Stimulated activated CD4-positive, alpha-beta T cell treated with anti-CD3 and anti-CD28 coated beads, Interleukin-1b, Interleukin-23, amount 100 ng/mL, for 48 hours (primary cell): ENCODE measurements around the gene SBDS.
A peak's percentile ranks its signal among the peaks of the same experiment; 100 is the strongest.
"Not testable (repeated sequence)": the region's sequence is repeated elsewhere in the genome, so short reads cannot be mapped to it uniquely, and the experiment has no call there.

ENCODE experiments used
- DNase-seq: peaks from one replicate; pipeline ENCODE4 v3.0.0-alpha.2; 2020

The SBDS gene

DNA sequence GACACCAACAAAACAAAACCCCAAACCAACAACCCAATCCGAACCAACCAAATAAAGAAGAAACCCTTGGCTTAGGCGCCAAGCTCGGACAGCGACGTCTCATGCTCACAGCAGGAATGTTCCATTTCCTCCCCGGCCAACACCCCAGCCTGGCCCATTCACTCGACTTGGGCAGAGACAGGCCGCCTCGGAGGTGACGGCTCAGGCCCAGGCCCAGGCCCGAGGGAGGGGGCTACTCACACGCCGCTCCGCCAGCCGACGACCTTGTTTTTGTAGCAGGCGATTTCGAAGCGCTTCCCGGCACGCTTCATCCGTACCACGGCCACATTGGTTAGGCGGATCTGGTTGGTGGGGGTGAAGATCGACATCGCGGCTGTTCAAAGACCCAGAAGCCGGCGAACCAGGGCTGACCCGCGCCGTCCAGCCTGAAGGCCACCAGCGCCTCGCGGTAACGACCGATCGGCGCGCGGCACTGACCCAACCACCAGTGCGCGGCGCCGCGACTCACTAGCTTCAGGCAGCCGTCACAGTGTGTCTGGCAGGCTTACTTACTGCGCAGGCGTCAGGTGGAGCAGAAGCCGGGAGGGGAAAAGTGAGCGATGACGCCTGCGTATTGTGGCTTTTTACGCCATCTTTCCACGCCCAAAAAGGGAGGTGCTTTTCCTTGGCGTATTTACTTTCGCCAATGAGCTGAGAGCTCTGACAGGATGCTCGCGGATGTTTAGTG, at the start of gene SBDS:
TSS of gene SBDS (minus strand) at position 537 of the 727 bp plus-strand sequence. CDS start at position 368, 169 bp downstream.
- DNase-seq: peak; percentile 95

DNA sequence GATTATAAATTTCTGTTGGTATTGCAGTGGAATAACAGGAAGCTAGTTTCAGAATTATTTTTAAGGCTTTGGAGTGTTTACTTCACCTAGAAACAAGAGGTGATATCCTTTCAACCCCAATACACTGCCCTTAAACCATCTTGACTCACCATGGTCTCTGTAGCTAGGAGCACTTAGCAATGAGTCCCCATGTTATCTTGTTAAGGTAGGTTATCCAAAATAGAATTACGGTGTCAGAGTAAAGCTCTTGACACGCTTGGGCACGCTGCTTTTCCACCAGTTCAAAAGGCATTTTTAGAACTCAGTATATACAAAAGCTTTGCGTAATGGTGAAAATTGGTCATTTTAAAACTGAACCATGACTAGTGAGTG, 48.2 kb upstream of the SBDS start:
- not testable (repeated sequence) for DNase-seq

DNA sequence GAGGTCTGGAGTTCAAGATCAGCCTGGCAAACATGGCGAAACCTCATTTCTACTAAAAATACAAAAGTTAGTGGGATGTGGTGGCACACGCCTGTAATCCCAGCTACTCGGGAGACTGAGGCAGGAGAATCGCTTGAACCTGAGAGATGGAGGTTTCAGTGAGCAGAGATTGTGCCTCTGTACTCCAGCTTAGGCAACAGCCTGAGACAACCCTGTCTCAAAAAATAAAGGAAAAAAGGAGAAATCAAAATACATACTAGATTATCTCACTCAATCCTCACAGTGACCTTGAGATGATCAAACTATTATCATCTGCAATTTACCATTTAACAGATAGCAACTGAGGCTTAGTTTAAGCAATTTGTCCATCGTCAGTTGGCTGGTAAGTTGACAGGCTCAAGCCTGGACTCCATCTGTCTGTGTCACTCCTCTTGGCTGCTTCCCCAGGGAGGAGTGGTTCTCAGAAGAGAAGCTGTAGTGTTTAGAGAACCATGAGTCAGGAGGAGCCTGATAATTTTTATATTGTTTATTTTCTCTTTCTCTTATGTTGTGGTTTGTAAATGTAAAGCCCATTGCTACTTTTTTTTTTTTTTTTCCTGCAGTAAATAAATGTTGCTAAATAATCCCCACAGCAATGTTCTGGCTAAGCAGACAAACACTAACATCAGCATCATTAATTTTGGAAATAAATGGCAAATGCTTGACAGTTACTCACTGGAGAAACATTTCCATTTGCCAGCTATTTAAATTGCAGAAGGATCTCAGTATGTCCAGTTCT, 47.6 kb upstream of the SBDS start:
- not testable (repeated sequence) for DNase-seq

DNA sequence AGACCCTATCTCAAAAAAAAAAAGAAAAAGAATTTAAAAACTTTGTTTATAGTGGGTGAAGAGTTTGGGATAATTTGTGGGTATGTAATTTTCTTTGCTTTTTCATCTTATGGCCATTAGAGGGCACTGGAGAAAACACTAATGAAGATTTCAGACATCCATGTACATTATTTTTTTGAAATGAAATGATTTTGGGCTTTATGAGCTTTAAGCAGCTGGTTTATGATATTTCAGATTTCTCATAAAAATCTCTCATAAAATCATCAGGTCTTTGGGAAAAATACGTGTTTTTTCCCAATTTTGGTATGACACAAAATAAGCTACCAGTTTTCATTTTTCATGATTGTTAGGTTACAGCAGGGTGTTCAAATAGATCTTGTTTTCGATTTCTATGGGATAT, 45.4 kb upstream of the SBDS start:
- not testable (repeated sequence) for DNase-seq

DNA sequence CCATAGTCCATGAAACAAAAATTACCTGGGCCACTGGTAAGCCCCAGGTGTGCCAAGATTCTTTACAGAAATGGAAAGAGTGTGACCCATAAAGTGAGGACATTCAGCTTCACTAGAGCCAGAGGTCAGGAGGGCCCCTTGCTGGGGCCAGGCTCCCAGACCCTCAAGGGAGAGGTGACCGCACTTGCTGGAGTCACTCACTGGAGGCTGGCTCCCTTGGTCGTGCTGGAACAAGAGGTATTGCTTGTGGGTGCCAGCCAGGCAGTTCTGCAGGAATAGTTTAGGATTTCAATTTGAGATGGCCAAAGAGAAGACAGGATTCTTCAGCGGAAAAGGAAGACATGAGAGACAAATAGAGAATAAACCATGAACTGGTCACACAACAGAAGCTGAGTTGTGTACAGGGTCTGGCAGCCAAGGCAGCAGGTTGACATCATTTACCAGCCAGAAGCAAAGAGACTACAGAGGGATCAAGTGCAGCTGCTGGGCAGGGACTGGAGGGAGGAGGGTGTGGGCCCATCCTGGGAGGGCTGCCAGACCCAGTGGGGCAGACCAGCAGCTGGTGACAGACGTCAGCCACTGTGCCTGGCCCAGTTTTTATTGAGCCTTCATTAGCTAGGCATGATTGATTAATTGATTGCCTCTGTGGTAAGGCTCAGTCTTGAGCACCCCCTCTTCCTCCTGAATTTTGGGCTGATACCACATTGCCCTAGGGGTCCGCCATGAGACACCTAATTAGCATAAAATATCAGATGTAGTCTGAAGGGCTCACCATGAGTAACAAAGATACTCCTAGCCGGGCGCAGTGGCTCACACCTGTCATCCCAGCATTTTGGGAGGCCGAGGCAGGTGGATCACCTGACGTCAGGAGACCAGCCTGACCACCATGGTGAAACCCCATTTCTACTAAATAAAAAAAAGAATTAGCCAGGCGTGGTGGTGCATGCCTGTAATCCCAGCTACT, 41.3 kb upstream of the SBDS start:
- not testable (repeated sequence) for DNase-seq

DNA sequence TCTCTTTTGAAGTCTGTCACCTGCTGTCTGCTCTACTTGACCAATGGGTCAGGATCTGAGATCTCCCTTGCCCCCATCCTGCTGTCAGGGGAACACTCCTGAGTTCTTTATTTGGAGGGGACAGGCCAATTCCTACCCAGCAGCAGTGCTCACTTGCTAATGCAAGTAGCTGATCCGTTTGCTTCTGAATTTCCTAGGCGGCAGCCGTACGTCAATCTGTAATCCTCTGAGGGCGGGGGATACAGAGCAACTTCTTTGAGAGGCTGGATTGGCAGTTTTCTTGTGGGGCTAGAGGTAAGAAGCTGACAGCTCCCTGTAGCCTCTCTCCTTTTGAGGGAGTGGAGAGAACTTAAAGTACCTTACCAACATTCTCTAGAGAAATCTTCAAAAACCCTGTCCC, 37.9 kb upstream of the SBDS start:
- no peak for DNase-seq

DNA sequence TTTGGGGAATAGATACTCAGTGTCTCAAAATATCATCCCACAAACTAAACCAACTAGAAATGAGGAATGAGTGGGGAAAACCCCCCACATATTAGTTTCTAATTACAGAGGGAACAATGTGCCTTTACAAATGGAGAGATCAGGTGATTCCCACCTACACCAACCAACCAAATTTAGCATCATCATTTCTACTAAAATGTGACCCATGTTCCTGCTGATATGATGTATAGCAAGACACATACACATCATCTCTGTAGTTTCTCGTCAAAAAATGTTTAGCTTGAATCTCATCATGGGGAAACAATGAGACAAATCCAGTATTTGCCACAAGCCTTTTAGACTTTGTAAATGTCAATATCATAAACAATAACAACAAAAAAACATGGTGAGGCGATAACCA, 36.3 kb upstream of the SBDS start:
- not testable (repeated sequence) for DNase-seq

DNA sequence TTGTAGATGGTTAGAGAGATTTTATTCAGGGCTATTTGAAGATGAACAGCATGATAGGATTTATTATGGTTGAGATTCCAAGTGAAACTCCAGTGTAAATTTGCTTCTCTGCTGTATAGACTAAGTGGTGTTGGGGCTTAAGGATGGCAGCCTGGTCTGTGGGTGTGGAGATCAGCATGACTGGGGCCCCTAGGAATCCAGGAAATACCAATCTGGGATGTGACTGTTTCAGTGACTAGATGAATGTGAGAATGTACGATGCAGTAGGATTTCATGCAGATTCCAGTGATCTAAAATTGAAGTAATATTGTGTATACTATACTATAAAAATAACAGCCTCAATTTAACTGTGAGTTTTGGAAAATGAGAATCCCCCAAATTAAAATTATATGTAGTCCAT, 30.1 kb upstream of the SBDS start:
- not testable (repeated sequence) for DNase-seq

DNA sequence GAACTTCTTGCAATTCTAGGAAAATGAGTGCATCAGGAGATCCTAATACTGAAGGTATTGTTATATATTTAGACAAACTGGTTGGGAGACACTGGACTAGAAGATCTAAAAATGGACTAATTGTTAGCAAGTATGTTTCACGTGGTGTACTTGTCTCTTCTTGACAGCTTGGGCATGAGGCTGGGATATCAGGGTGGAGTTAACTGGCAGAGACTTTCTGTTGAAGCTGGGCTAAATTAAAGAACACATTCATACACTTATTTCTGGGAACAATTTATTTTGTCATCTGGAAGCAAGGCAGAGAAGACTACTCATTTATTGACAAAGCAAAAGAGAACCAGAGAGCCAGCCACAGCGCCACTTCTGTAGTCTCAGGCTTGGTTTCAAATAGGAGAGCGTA, 27.1 kb upstream of the SBDS start:
- no peak for DNase-seq

DNA sequence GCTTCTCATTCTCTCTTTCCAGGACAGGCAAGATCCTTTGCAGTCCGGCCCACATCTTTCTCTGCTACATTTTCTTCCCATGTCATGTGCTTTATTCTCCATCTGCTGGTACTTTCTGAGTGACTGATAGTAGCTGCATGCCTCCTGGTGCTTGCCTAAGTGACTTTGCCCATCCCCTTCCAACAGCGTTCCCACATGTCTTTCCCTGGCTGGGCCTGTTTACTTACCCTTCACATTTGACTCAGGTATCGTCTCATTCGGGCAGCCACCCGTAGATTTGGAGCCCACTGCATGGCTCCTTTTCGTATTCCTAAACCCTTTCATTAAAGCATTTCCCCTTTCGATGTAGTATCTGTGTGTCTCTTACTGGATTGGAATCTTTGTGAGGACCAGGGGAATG, 25.9 kb upstream of the SBDS start:
- no peak for DNase-seq

DNA sequence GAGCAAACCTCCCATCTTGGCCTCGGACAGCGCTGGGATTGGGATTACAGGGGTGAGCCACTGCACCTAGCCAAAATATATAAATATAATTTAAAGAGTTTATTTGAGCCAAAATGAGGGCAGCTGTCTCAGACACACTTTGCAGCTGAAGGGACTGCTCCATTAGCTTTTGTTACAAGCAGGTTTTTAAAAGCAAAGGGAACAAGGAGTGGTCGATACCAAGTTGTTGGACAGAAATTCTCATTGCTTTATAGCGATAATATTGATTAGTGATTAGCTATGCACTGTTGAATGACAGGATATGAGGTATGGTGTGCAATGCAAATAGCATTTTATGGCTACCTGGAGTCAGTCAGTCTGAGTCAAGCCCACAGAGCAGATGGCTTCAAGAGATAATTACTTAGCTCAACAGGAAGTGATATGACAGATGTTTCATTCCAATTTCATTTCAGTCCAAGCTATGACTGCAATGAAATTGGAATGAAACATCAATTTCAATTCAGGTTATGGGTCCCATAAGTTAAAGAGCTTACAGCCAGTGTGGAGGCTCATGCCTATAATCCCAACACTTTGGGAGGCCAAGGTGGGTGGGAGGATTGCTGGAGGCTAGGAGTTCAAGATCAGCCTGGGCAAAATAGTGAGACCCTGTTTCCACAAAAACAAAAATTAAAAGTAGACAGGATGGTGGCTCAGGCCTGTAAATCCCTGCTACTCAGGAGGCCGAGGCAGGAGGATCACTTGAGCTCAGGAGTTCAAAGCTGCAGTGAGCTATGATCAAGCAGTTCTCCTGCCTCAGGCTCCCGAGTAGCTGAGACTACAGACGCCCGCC, 24.4 kb upstream of the SBDS start:
- no peak for DNase-seq

DNA sequence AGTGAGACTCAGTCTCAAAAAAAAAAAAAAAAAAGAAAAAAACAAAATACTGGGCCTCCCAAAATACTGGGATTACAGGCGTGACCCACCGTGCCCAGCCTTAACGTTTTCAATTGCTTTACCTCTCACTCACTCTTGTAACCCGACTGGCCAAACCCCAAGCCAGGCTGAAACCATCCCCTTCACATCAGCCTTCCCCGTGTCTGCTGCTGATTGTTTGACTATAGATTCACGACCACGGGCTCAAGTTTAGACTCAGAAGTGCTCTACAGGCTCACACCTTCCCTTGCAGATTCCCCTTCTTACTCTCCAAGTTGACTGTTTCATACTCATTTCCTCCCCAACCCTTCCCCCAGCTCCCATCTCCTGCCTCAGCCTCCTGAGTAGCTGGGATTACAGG, 23.6 kb upstream of the SBDS start:
- DNase-seq: peak; percentile 13

DNA sequence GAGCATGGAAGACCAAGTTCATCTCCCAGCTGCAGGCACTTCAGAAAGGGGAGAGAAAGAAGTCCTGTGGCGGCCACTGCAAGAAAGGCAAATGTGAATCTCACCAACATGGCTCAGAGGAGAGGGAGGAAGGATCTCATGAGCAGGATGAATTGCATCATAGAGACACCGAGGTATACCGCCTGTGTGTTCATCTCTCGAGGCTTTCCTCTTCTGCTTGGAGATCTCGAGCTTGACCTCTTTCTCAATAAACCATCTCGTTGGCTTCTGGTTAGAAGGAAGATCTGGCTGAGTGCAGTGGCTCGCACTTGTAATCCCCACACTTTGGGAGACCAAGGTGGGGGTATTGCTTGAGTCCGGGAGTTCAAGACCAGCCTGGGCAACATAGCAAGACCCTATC, 22.6 kb upstream of the SBDS start:
- DNase-seq: not testable (repeated sequence)

DNA sequence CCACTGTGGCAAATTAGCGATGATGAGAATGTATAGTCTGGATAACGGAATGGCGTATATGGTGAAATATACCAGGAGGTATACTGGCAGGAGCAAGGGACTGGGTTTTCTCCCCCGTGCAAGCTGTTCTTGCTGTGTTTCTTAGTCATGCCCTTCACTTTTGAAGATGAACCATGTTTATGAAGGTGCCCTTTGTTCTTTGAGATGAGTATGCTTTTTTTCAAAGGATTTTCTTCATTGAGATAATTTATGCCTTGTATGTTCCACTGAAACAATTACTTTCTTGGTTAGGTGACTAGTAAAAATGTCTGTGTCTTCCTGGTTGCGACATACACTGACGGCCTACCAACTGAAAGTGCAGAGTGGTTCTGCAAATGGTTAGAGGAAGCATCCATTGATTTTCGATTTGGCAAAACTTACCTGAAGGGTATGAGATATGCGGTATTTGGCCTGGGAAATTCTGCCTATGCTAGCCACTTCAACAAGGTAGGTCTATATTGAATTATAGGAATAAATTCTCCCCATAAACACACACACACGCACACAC, 18.8 kb upstream of the SBDS start:
- DNase-seq: not testable (repeated sequence)

DNA sequence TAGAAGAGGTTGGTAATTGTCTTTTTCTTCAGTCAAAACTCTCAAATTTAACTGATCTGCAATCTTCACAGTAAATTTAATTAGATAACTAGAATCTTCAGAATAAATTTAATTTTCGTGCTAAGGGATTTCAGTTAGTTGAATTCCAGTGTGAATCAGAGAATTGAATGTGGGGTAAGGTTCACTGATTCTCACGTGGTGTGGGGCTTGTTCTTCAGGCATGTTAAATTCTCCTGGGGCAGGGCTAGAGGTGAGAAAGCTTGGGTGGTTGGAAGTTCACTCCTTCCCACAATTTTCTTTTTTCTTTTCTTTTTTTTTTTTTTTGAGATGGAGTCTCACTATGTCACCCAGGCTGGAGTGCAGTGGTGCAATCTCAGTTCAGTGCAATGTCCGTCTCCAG, 14.3 kb upstream of the SBDS start:
- not testable (repeated sequence) for DNase-seq

DNA sequence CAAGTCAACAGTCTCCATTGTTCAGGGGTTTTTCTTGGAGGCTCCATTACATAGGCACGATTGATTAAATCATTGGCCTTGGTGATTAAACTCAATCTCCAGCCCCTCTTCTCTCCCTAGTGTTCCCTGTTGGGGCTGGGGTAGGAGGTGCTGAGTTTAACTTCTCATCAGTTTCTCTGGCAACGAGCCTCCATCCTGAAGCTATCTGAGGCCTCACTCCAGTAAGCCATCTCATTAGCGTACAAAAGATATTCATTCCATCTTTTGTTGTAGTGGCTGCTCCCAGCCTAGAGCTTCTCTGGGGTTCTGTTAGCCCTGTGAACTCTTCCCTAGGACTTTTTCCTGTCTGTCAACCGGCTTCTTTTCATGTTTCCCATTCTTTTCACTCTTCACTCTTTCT, 12.9 kb upstream of the SBDS start:
- DNase-seq: no peak

DNA sequence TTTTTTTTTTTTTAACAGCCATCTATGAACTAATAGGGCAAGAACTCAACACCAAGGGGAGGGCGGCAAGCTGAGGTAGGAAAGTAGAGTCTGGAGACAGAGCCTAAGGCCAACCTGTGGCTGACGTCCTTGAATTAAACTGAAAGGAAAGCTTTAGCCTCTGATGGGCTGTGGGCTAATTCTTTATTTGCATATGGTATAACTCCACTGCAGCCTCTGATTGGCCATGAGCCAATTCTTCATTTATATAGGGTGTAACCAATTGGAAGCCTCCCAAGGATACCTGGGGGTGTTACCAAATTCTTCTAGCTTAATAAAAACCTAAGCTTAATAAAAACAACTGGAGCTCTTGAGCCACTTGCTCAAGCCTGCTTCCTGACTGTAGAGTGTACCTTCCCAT, 11.6 kb upstream of the SBDS start:
- no peak for DNase-seq

DNA sequence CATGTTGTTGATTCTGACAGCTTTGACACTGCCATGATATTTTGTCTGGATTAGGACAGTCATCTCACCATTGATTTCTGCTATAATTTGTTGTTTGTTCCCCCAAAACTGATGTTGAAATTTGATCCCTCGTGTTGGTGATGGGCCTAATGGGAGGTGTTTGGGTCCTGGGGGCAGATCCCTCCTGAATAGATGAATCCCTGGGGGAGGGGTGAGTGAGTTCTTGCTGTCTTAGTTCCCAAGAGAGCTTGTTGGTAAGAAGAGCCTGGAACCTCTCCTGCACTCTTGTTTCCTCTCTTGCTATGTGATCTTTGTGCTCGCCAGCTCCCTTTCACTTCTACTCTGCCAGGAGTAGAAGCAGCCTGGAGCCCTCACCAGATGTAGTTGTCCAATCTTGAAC, 8.8 kb upstream of the SBDS start:
- DNase-seq: not testable (repeated sequence)

DNA sequence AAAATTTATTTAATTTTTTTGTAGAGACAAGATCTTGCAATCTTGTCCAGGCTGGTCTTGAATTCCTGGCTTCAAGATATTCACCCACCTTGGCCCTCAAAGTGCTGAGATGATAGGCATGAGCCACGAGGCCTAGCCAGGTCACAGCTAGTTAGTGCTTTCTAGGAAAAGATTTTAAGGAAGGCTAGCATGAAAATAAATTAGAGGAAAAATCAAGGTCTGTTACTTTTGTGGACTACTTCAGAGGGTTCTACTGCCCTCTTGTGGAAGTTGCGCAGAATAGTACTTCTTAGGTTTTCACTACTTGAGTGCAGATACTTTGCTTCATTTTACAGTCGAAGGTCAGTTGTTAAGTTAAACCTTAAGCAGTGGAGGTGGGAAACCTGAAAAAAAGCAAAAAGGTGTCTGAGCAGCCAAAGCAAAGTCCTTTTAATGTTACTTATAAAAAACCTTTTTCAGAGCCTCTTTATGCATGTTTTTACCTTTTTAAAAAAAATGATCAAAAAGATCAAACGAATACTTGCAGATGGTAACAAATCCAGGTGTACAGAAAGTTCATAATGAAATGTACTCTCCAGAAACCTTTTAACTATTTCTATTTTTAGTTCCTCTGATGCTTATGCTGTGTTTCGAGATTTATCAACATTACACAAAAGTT, 5.3 kb upstream of the SBDS start:
- DNase-seq: not testable (repeated sequence)

DNA sequence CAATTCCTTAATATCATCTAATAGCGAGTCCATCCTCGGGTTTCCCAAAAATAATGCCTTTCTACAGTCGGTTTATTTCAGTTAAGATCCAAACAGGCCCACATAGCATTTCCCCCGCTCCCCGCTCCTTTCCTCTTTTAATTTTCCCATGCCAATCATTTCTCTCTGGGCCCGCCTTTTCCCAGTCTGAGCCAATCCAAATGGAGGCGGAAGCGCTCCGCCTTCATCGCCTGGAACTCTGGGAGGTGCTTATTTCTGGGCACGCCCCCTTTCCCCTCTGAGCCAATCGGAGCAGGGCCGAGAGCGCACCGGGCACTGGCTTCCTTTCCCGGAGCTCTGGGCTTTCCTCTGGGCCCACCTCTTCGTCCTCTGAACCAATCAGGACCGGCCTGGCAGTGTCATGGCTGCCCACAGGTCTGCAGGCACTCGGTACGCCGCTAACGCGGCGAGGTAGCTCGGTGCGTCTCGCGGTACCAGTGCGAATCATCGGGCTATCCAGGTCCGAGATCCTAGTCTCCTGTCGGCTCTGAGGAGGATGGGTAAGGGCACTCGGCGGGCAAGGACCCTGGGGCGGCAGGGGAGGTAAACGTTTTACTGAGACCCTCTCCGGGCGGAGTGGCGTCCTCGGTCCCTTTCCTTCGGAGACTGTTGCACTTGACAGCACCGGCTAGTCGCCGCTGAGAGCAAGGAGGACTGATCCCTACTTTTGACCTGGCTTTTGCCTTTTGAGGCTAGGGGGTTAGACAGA, 1.2 kb upstream of the SBDS start, which contains the start of gene TYW1:
TSS of gene TYW1 (plus strand) at position 390 of the 748 bp plus-strand sequence. CDS start at position 536, 146 bp downstream.
- peak; percentile 99 for DNase-seq

DNA sequence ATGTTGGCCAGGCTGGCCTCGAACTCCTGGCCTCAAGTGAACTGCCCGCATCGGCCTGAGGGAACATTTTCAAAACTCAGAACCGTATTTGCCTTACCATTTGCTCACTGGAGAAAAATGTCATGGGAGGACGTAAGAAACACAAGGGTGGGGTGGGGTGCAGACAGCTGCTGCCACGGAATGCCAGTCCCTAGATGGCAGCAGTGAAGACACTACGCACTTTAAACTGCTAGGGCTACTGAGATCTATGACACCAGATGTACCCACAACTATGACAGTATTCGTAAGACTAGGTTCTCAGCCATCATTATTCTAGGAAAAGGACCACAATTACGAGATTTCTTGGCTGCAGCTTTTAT, 716 bp downstream of the SBDS start:
- DNase-seq: peak; percentile 60
